Endothelial cell of umbilical vein (primary cell): ENCODE measurements around the gene MIER2. TPM values are rescaled to one million over a fixed set of nuclear protein-coding genes. Genes with fewer than 3 reads are reported as not detected.
A peak's percentile ranks its signal among the peaks of the same experiment; 100 is the strongest.

ENCODE experiments used
- BruUV-seq: library from RNA; stranded (reverse); fragments of 400-500 nt; replicated peaks from 2 replicates; lab custom pipeline; 2021; lab: Mats Ljungman, UMichigan
- CTCF ChIA-PET: fragments of 300-600, 350-600 bp; sonication (Branson Sonifier 250); formaldehyde crosslinking; loops from one replicate; lab custom pipeline; 2021; ENCODE audit warnings: antibody characterized with exemption, inconsistent platforms; lab: Charles Lee
- POLR2A ChIA-PET: fragments of 300-600, 350-600 bp; sonication (Branson Sonifier 250); formaldehyde crosslinking; loops from one replicate; lab custom pipeline; 2021; ENCODE audit warnings: antibody characterized with exemption, inconsistent platforms; lab: Charles Lee
- DNase-seq: peaks from one replicate; pipeline ENCODE4 v3.0.0-alpha.2; 2011; ENCODE audit warnings: low read depth, low spot score
- FAIRE-seq: peaks from 2 replicates; lab custom pipeline; 2011; peaks lifted over from hg19 to GRCh38; lab: Jason Lieb, UNC
- H2AFZ ChIP-seq: 2 replicates; pipeline ENCODE4 v1.6.0; 2012; ENCODE audit warnings: low read depth, low read length, control low read depth, inconsistent platforms
- H3K27ac ChIP-seq: 2 replicates; pipeline ENCODE4 v1.5.1; 2011; ENCODE audit warnings: low read depth, mild to moderate bottlenecking, control low read depth, low read length, moderate library complexity; ENCODE audit not compliant: insufficient read depth
- H3K27me3 ChIP-seq, 2 experiments: 2 replicates each; pipeline versions ENCODE4 v1.6.0 to v1.6.1; 2011; ENCODE audit warnings: low read length in 2 of 2, mixed read lengths in 1 of 2; ENCODE audit not compliant: control insufficient read depth in 2 of 2, insufficient read depth in 2 of 2
- H3K36me3 ChIP-seq, 2 experiments: 2 replicates in 1 of 2; 3 replicates in 1 of 2; pipeline ENCODE4 v1.5.1; 2011; ENCODE audit warnings: low read length in 2 of 2, mild to moderate bottlenecking in 1 of 2, moderate library complexity in 1 of 2; ENCODE audit not compliant: control insufficient read depth in 2 of 2, insufficient read depth in 2 of 2; ENCODE audit errors: extremely low read depth in 1 of 2
- H3K4me1 ChIP-seq: 3 replicates; pipeline ENCODE4 v1.5.1; 2011; ENCODE audit warnings: mild to moderate bottlenecking, low read length; ENCODE audit not compliant: control insufficient read depth, insufficient read depth; ENCODE audit errors: extremely low read depth
- H3K4me2 ChIP-seq: 2 replicates; pipeline ENCODE4 v1.6.1; 2011; ENCODE audit warnings: low read length, control low read depth, mixed read lengths; ENCODE audit not compliant: insufficient read depth
- H3K4me3 ChIP-seq, 3 experiments: fragments of 200-600 bp in 1 of 3; sonication (generic), shearing (Covaris generic) in 1 of 3; replicated peaks in 1 of 3; 2 replicates each; pipeline ENCODE4 v1.5.1; 2011 to 2016; ENCODE audit warnings: control low read depth in 3 of 3, low read length in 3 of 3, mild to moderate bottlenecking in 2 of 3, inconsistent platforms in 1 of 3, low read depth in 1 of 3, moderate library complexity in 1 of 3; ENCODE audit not compliant: insufficient read depth in 1 of 3
- H3K79me2 ChIP-seq: 2 replicates; pipeline ENCODE4 v1.6.0; 2012; ENCODE audit warnings: low read length, inconsistent platforms; ENCODE audit not compliant: control insufficient read depth, insufficient read depth
- H3K9ac ChIP-seq: replicated peaks from 2 replicates; pipeline ENCODE3; 2011; ENCODE audit warnings: low read length, control low read depth; ENCODE audit not compliant: insufficient read depth; ENCODE audit errors: extremely low read depth
- H3K9me1 ChIP-seq: replicated peaks from 3 replicates; pipeline ENCODE4 v1.6.0; 2011; ENCODE audit warnings: mild to moderate bottlenecking, low read length; ENCODE audit not compliant: control insufficient read depth, insufficient read depth; ENCODE audit errors: extremely low read depth
- H3K9me3 ChIP-seq: replicated peaks from 2 replicates; pipeline ENCODE4 v1.5.1; 2012; ENCODE audit warnings: low read length, inconsistent platforms; ENCODE audit not compliant: control insufficient read depth, insufficient read depth
- H4K20me1 ChIP-seq: replicated peaks from 2 replicates; pipeline ENCODE3; 2011; ENCODE audit warnings: mild to moderate bottlenecking, low read length; ENCODE audit not compliant: control insufficient read depth, insufficient read depth; ENCODE audit errors: extremely low read depth
- EZH2 ChIP-seq: IDR thresholded peaks from 2 replicates; pipeline ENCODE4 v1.6.1; 2012; ENCODE audit warnings: borderline replicate concordance, low read depth, mild to moderate bottlenecking, moderate library complexity, low read length, inconsistent platforms; ENCODE audit not compliant: severe bottlenecking
- GATA2 ChIP-seq: IDR thresholded peaks from 2 replicates; pipeline ENCODE4 v1.7.0; 2011; ENCODE audit warnings: low read depth, mild to moderate bottlenecking, moderate library complexity, mixed read lengths, low read length; ENCODE audit not compliant: insufficient read length, insufficient read depth
- JUN ChIP-seq: IDR thresholded peaks from 2 replicates; pipeline ENCODE4 v1.6.1; 2011; ENCODE audit warnings: borderline replicate concordance, low read depth; ENCODE audit not compliant: insufficient read length, insufficient read depth
- POLR2A ChIP-seq: IDR thresholded peaks from 2 replicates; pipeline ENCODE4 v1.6.1; 2012; ENCODE audit warnings: low read depth, mild to moderate bottlenecking, control low read depth, low read length
- POLR2AphosphoS5 ChIP-seq: IDR thresholded peaks from 2 replicates; pipeline ENCODE4 v1.6.1; 2012; ENCODE audit warnings: low read depth, mild to moderate bottlenecking, control low read depth, low read length, moderate library complexity; ENCODE audit not compliant: insufficient read depth
- dilution Hi-C: fragments of 300-500 bp; cut with MboI; formaldehyde crosslinking; loops from one replicate; pipeline ENCODE4 v1.15.0; 2019; ENCODE audit warnings: low sequenced_read_pairs; ENCODE audit not compliant: extremely low pct_ligation_motif_present
- intact Hi-C: fragments of 100-400 bp; cut with micrococcal nuclease; formaldehyde crosslinking; loops from one replicate; pipeline ENCODE4 v1.10.0; 2022
- polyA plus RNA-seq, 4 experiments: library from polyadenylated mRNA; depleted of rRNA in 3 of 4; stranded (reverse) in 3 of 4; unstranded in 1 of 4; fragments of >200 nt; gene quantifications; 2 replicates each; pipeline versions ENCODE4 v1.2.1 to v1.2.3, GENCODE V29; 2011 to 2012; ENCODE audit warnings: missing spikeins in 1 of 4
- total RNA-seq: library from RNA; stranded (reverse); gene quantifications from 2 replicates; pipeline ENCODE4 v1.2.3, GENCODE V29; 2021
- TF ChIP-seq, protein P1 (sequence below), 2 donors: IDR thresholded peaks; 1 replicate in 1 of 2; 2 replicates in 1 of 2; pipeline ENCODE4 v1.5.1; 2011; ENCODE audit warnings: low read length in 2 of 2, mild to moderate bottlenecking in 2 of 2, moderate library complexity in 2 of 2, control low read depth in 1 of 2, inconsistent platforms in 1 of 2, low read depth in 1 of 2; ENCODE audit not compliant: insufficient read depth in 1 of 2; ENCODE audit errors: extremely low read depth in 1 of 2
- TF ChIP-seq, protein P2 (sequence below): IDR thresholded peaks from 2 replicates; pipeline ENCODE4 v1.6.1; 2011; ENCODE audit not compliant: insufficient read depth, insufficient read length

The MIER2 gene
- total and polyA plus RNA-seq, 2 donors (not counting 3 experiments of a cell fraction or from before 2014, with no cell fraction given), result 20.3 to 44.9 TPM

DNA sequence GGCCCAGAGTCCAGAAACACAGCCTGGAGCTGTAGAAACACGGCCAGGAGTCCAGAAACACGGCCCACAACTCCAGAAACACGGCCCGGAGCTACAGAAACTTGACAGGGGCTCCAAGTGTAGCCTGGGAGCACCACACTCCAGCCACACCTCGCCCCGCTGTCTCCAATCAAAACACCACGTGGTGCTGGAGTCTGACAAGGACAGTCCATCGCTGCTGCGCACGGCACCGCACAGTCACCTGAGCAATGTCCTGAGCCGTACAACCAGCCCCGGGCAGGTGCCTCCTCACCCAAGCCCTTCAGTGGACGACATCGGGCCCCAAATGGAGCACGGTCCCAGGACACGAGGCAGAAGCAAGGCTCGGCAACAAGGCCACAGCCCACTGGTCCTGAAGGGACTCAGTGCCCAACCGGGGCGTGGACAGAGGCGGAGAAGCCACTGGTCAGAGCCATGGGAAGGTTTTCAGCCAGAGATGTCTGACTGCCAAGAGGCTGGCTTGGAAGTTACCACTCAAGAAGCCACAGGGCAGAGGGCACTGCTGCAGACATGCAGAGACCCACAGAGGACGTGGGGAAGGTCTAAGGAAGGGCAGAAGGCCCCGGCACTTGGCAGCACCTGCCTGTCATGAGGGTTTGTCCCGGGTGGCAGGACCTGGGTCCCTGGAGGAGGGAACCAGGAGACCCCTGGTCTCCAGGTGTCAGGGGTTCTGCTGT is 33.7 kb downstream of the MIER2 start:
- Histone ChIP-seq H3K27ac (peak overlapping the region; percentile 9), H3K36me3 (peaks cover 12 to 37% of the 10 kb centered on the region in 2 experiments), H3K4me3 (peak overlapping the region in 1 of 3 experiments; percentile 5), H3K27me3 (no peaks in the 10 kb centered on the region), H2AFZ (no peak overlapping the region), H3K9me1 (no peaks in the 10 kb centered on the region), H3K9ac (no peak overlapping the region), H3K4me2 (peak overlapping the region; percentile 47), H3K79me2 (peaks cover 62% of the 10 kb centered on the region), H4K20me1 (no peaks in the 10 kb centered on the region), H3K4me1 (peaks cover 27% of the 10 kb centered on the region), H3K9me3 (no peaks in the 10 kb centered on the region)
- no peak for DNase-seq
- ChIA-PET CTCF (interaction anchor here (0.9 to 1.6 kb wide), 8 partner anchors 9 to 200 kb away, joined by 3 to 29 read pairs (median 6); no protein-coding TSS in a partner anchor), POLR2A (interaction anchor here (1.1 kb wide), 1 partner anchor 178 kb away, joined by 3 read pairs; no protein-coding TSS in a partner anchor)
- dilution Hi-C loops (no loop called here), intact Hi-C loops (no loop called here)
- TF ChIP-seq POLR2AphosphoS5 (peak; percentile 11), EZH2 (no peak)
- BruUV-seq, result no TSS peak
- peak; percentile 21 for FAIRE-seq

DNA sequence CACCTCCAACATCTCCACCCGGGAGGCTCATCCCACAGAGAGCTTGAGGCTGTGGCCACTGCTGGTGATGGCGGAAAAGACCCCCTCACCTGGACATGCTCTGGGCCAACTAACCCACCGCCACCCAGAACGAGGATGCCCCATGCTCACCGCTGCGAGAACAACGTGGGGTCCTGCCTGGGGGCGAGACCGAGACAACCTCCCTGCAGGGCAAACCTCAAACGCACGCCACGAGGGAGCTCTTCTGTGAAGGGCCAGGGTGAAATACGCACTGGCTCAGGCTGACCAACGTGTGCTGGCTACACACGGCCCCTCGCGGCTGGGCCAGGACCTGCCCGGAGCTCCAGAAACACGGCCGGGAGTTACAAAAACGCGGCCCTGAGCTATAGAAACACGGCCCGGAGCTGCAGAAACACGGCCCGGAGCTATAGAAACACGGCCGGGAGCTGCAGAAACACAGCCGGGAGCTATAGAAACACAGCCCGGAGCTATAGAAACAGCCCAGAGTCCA is 34.4 kb downstream of the MIER2 start:
- Histone ChIP-seq H3K79me2 (peaks cover 58% of the 10 kb centered on the region), H3K27me3 (no peaks in the 10 kb centered on the region), H2AFZ (no peak overlapping the region), H4K20me1 (no peaks in the 10 kb centered on the region), H3K9ac (peak overlapping the region; percentile 2), H3K4me3 (peak overlapping the region; percentile 0 to 26 (median 5)), H3K4me1 (peaks cover 23% of the 10 kb centered on the region), H3K9me3 (no peaks in the 10 kb centered on the region), H3K36me3 (peaks cover 12 to 40% of the 10 kb centered on the region in 2 experiments), H3K4me2 (peak overlapping the region; percentile 47), H3K9me1 (no peaks in the 10 kb centered on the region), H3K27ac (peak overlapping the region; percentile 10)
- BruUV-seq, result no TSS peak
- peak; percentile 89 for FAIRE-seq
- dilution Hi-C loops (no loop called here), intact Hi-C loops (no loop called here)
- POLR2A ChIA-PET, result interaction anchor here (1.1 kb wide), 1 partner anchor 179 kb away, joined by 3 read pairs; no protein-coding TSS in a partner anchor
- TF ChIP-seq JUN (no peak), GATA2 (no peak), POLR2A (no peak), EZH2 (no peak)
- TF ChIP-seq, protein P1, sequence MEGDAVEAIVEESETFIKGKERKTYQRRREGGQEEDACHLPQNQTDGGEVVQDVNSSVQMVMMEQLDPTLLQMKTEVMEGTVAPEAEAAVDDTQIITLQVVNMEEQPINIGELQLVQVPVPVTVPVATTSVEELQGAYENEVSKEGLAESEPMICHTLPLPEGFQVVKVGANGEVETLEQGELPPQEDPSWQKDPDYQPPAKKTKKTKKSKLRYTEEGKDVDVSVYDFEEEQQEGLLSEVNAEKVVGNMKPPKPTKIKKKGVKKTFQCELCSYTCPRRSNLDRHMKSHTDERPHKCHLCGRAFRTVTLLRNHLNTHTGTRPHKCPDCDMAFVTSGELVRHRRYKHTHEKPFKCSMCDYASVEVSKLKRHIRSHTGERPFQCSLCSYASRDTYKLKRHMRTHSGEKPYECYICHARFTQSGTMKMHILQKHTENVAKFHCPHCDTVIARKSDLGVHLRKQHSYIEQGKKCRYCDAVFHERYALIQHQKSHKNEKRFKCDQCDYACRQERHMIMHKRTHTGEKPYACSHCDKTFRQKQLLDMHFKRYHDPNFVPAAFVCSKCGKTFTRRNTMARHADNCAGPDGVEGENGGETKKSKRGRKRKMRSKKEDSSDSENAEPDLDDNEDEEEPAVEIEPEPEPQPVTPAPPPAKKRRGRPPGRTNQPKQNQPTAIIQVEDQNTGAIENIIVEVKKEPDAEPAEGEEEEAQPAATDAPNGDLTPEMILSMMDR (IDR thresholded peaks at IDR 0.05; ENCODE audit: extremely low read depth in 1 of 2, insufficient read depth in 1 of 2, low read depth in 1 of 2, low read length in 2 of 2), result peak in 1 of 2 donors; percentile 30
- TF ChIP-seq, protein P2, sequence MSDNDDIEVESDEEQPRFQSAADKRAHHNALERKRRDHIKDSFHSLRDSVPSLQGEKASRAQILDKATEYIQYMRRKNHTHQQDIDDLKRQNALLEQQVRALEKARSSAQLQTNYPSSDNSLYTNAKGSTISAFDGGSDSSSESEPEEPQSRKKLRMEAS, result peak; percentile 8
- CTCF ChIA-PET, result interaction anchor here (0.9 to 1.6 kb wide), 8 partner anchors 9 to 201 kb away, joined by 3 to 29 read pairs (median 6); no protein-coding TSS in a partner anchor
- peak; percentile 85 for DNase-seq
